Endothelial cell of umbilical vein (primary cell): Measurements from ENCODE around the gene NKG7. TPM values are rescaled to one million over a fixed set of nuclear protein-coding genes. Genes with fewer than 3 reads are reported as not detected.

Experiments
- BruUV-seq: library from RNA; stranded (reverse); fragments of 400-500 nt; replicated peaks from 2 replicates; lab custom pipeline; 2021; lab: Mats Ljungman, UMichigan
- CTCF ChIA-PET: fragments of 300-600, 350-600 bp; sonication (Branson Sonifier 250); formaldehyde crosslinking; loops from one replicate; lab custom pipeline; 2021; ENCODE audit warnings: antibody characterized with exemption, inconsistent platforms; lab: Charles Lee
- POLR2A ChIA-PET: fragments of 300-600, 350-600 bp; sonication (Branson Sonifier 250); formaldehyde crosslinking; loops from one replicate; lab custom pipeline; 2021; ENCODE audit warnings: antibody characterized with exemption, inconsistent platforms; lab: Charles Lee
- DNase-seq: peaks from one replicate; pipeline ENCODE4 v3.0.0-alpha.2; 2011; ENCODE audit warnings: low read depth, low spot score
- FAIRE-seq: peaks from 2 replicates; lab custom pipeline; 2011; peaks lifted over from hg19 to GRCh38; lab: Jason Lieb, UNC
- H2AFZ ChIP-seq: 2 replicates; pipeline ENCODE4 v1.6.0; 2012; ENCODE audit warnings: low read depth, low read length, control low read depth, inconsistent platforms
- H3K27ac ChIP-seq: 2 replicates; pipeline ENCODE4 v1.5.1; 2011; ENCODE audit warnings: low read depth, mild to moderate bottlenecking, control low read depth, low read length, moderate library complexity; ENCODE audit not compliant: insufficient read depth
- H3K27me3 ChIP-seq, 2 experiments: 2 replicates each; pipeline versions ENCODE4 v1.6.0 to v1.6.1; 2011; ENCODE audit warnings: low read length in 2 of 2, mixed read lengths in 1 of 2; ENCODE audit not compliant: control insufficient read depth in 2 of 2, insufficient read depth in 2 of 2
- H3K36me3 ChIP-seq, 2 experiments: 2 replicates in 1 of 2; 3 replicates in 1 of 2; pipeline ENCODE4 v1.5.1; 2011; ENCODE audit warnings: low read length in 2 of 2, mild to moderate bottlenecking in 1 of 2, moderate library complexity in 1 of 2; ENCODE audit not compliant: control insufficient read depth in 2 of 2, insufficient read depth in 2 of 2; ENCODE audit errors: extremely low read depth in 1 of 2
- H3K4me1 ChIP-seq: 3 replicates; pipeline ENCODE4 v1.5.1; 2011; ENCODE audit warnings: mild to moderate bottlenecking, low read length; ENCODE audit not compliant: control insufficient read depth, insufficient read depth; ENCODE audit errors: extremely low read depth
- H3K4me2 ChIP-seq: 2 replicates; pipeline ENCODE4 v1.6.1; 2011; ENCODE audit warnings: low read length, control low read depth, mixed read lengths; ENCODE audit not compliant: insufficient read depth
- H3K4me3 ChIP-seq, 3 experiments: fragments of 200-600 bp in 1 of 3; sonication (generic), shearing (Covaris generic) in 1 of 3; replicated peaks in 1 of 3; 2 replicates each; pipeline ENCODE4 v1.5.1; 2011 to 2016; ENCODE audit warnings: control low read depth in 3 of 3, low read length in 3 of 3, mild to moderate bottlenecking in 2 of 3, inconsistent platforms in 1 of 3, low read depth in 1 of 3, moderate library complexity in 1 of 3; ENCODE audit not compliant: insufficient read depth in 1 of 3
- H3K79me2 ChIP-seq: 2 replicates; pipeline ENCODE4 v1.6.0; 2012; ENCODE audit warnings: low read length, inconsistent platforms; ENCODE audit not compliant: control insufficient read depth, insufficient read depth
- H3K9ac ChIP-seq: replicated peaks from 2 replicates; pipeline ENCODE3; 2011; ENCODE audit warnings: low read length, control low read depth; ENCODE audit not compliant: insufficient read depth; ENCODE audit errors: extremely low read depth
- H3K9me1 ChIP-seq: replicated peaks from 3 replicates; pipeline ENCODE4 v1.6.0; 2011; ENCODE audit warnings: mild to moderate bottlenecking, low read length; ENCODE audit not compliant: control insufficient read depth, insufficient read depth; ENCODE audit errors: extremely low read depth
- H3K9me3 ChIP-seq: replicated peaks from 2 replicates; pipeline ENCODE4 v1.5.1; 2012; ENCODE audit warnings: low read length, inconsistent platforms; ENCODE audit not compliant: control insufficient read depth, insufficient read depth
- H4K20me1 ChIP-seq: replicated peaks from 2 replicates; pipeline ENCODE3; 2011; ENCODE audit warnings: mild to moderate bottlenecking, low read length; ENCODE audit not compliant: control insufficient read depth, insufficient read depth; ENCODE audit errors: extremely low read depth
- CTCF ChIP-seq, 2 donors: IDR thresholded peaks; 1 replicate in 1 of 2; 2 replicates in 1 of 2; pipeline ENCODE4 v1.5.1; 2011; ENCODE audit warnings: low read length in 2 of 2, mild to moderate bottlenecking in 2 of 2, moderate library complexity in 2 of 2, control low read depth in 1 of 2, inconsistent platforms in 1 of 2, low read depth in 1 of 2; ENCODE audit not compliant: insufficient read depth in 1 of 2; ENCODE audit errors: extremely low read depth in 1 of 2
- EZH2 ChIP-seq: IDR thresholded peaks from 2 replicates; pipeline ENCODE4 v1.6.1; 2012; ENCODE audit warnings: borderline replicate concordance, low read depth, mild to moderate bottlenecking, moderate library complexity, low read length, inconsistent platforms; ENCODE audit not compliant: severe bottlenecking
- FOS ChIP-seq: IDR thresholded peaks from 2 replicates; pipeline ENCODE4 v1.6.1; 2011; ENCODE audit warnings: mild to moderate bottlenecking, low read length, moderate library complexity, borderline replicate concordance; ENCODE audit not compliant: insufficient read depth
- GATA2 ChIP-seq: IDR thresholded peaks from 2 replicates; pipeline ENCODE4 v1.7.0; 2011; ENCODE audit warnings: low read depth, mild to moderate bottlenecking, moderate library complexity, mixed read lengths, low read length; ENCODE audit not compliant: insufficient read length, insufficient read depth
- JUN ChIP-seq: IDR thresholded peaks from 2 replicates; pipeline ENCODE4 v1.6.1; 2011; ENCODE audit warnings: borderline replicate concordance, low read depth; ENCODE audit not compliant: insufficient read length, insufficient read depth
- MAX ChIP-seq: IDR thresholded peaks from 2 replicates; pipeline ENCODE4 v1.6.1; 2011; ENCODE audit not compliant: insufficient read depth, insufficient read length
- MYC ChIP-seq: IDR thresholded peaks from one replicate; pipeline ENCODE4 v1.6.1; 2011; ENCODE audit warnings: mild to moderate bottlenecking, low read depth, low read length
- POLR2A ChIP-seq: IDR thresholded peaks from 2 replicates; pipeline ENCODE4 v1.6.1; 2012; ENCODE audit warnings: low read depth, mild to moderate bottlenecking, control low read depth, low read length
- POLR2AphosphoS5 ChIP-seq: IDR thresholded peaks from 2 replicates; pipeline ENCODE4 v1.6.1; 2012; ENCODE audit warnings: low read depth, mild to moderate bottlenecking, control low read depth, low read length, moderate library complexity; ENCODE audit not compliant: insufficient read depth
- dilution Hi-C: fragments of 300-500 bp; cut with MboI; formaldehyde crosslinking; loops from one replicate; pipeline ENCODE4 v1.15.0; 2019; ENCODE audit warnings: low sequenced_read_pairs; ENCODE audit not compliant: extremely low pct_ligation_motif_present
- intact Hi-C: fragments of 100-400 bp; cut with micrococcal nuclease; formaldehyde crosslinking; loops from one replicate; pipeline ENCODE4 v1.10.0; 2022
- polyA plus RNA-seq, 4 experiments: library from polyadenylated mRNA; depleted of rRNA in 3 of 4; stranded (reverse) in 3 of 4; unstranded in 1 of 4; fragments of >200 nt; gene quantifications; 2 replicates each; pipeline versions ENCODE4 v1.2.1 to v1.2.3, GENCODE V29; 2011 to 2012; ENCODE audit warnings: missing spikeins in 1 of 4
- total RNA-seq: library from RNA; stranded (reverse); gene quantifications from 2 replicates; pipeline ENCODE4 v1.2.3, GENCODE V29; 2021

Gene NKG7
- total and polyA plus RNA-seq, 2 donors (not counting 3 experiments of a cell fraction or from before 2014, with no cell fraction given): not detected

- no TSS peak for BruUV-seq
- Histone ChIP-seq H3K4me2 (no peak overlapping the region), H3K9me1 (no peaks in the 10 kb centered on the region), H3K36me3 (no peaks in the 10 kb centered on the region), H3K79me2 (no peaks in the 10 kb centered on the region), H4K20me1 (no peaks in the 10 kb centered on the region), H3K4me3 (no peak overlapping the region), H3K27me3 (no peaks in the 10 kb centered on the region), H3K27ac (no peak overlapping the region), H3K9ac (no peak overlapping the region), H2AFZ (no peak overlapping the region), H3K9me3 (no peaks in the 10 kb centered on the region), H3K4me1 (no peaks in the 10 kb centered on the region)
- intact Hi-C loops: no loop called here
- no peak for TF ChIP-seq EZH2
- TF ChIP-seq MAX: no peak
- no peak for TF ChIP-seq MYC
- TF ChIP-seq POLR2A: no peak
- no peak for TF ChIP-seq POLR2AphosphoS5
- DNase-seq (no peak), FAIRE-seq (no peak)
- POLR2A ChIA-PET: no interaction called here
- dilution Hi-C loops: no loop called here
- CTCF ChIA-PET: interaction anchor here (1.1 to 1.5 kb wide), 2 partner anchors 14 to 43 kb away, joined by 3 to 5 read pairs; no protein-coding TSS in a partner anchor
These were observed 9.6 kb upstream of the NKG7 start for GRCh38 chr19:51382004-51382403.

GRCh38 chr19:51380379-51380778, 7.9 kb upstream of the NKG7 start:
- no peak for FAIRE-seq
- H3K4me3 ChIP-seq: no peak overlapping the region
- no TSS peak for BruUV-seq
- H3K27ac ChIP-seq: no peak overlapping the region
- ChIA-PET POLR2A (no interaction called here), CTCF (interaction anchor here (0.9 kb wide), 1 partner anchor 8 kb away, joined by 3 read pairs; the partner anchor contains the start of gene NKG7)
- no peak overlapping the region for H3K9ac ChIP-seq
- no peaks in the 10 kb centered on the region for H4K20me1 ChIP-seq
- no peaks in the 10 kb centered on the region for H3K9me3 ChIP-seq
- dilution Hi-C loops (no loop called here), intact Hi-C loops (no loop called here)
- TF ChIP-seq MYC (no peak), CTCF (IDR thresholded peaks at IDR 0.05; ENCODE audit: extremely low read depth in 1 of 2, insufficient read depth in 1 of 2, low read depth in 1 of 2, low read length in 2 of 2) (no peak), POLR2A (no peak), POLR2AphosphoS5 (no peak), JUN (no peak), EZH2 (no peak), MAX (no peak), FOS (no peak), GATA2 (no peak)
- no peak overlapping the region for H3K4me2 ChIP-seq
- no peaks in the 10 kb centered on the region for H3K4me1 ChIP-seq
- no peaks in the 10 kb centered on the region for H3K27me3 ChIP-seq
- DNase-seq: no peak
- no peak overlapping the region for H2AFZ ChIP-seq
- no peaks in the 10 kb centered on the region for H3K79me2 ChIP-seq
- H3K9me1 ChIP-seq: no peaks in the 10 kb centered on the region
- H3K36me3 ChIP-seq: no peaks in the 10 kb centered on the region
